T-helper 2 cell treated with Interferon-gamma antibody and Interleukin-4, amounts not matched to agents 100 ng/mL and 5 ng/mL, for 36 hours (primary cell): Measurements from ENCODE around the gene ARMH1. TPM values are rescaled to one million over a fixed set of nuclear protein-coding genes. Genes with fewer than 3 reads are reported as not detected.

ENCODE experiments used
- intact Hi-C: fragments of 100-400 bp; cut with micrococcal nuclease; formaldehyde crosslinking; loops from one replicate; pipeline ENCODE4 v1.15.1; 2023
- total RNA-seq: library from RNA; stranded (reverse); gene quantifications from 2 replicates; pipeline ENCODE4 v1.2.3, GENCODE V29; 2022

ARMH1 gene
- 93.6 and 94.5 TPM in 2 replicates for total RNA-seq

DNA sequence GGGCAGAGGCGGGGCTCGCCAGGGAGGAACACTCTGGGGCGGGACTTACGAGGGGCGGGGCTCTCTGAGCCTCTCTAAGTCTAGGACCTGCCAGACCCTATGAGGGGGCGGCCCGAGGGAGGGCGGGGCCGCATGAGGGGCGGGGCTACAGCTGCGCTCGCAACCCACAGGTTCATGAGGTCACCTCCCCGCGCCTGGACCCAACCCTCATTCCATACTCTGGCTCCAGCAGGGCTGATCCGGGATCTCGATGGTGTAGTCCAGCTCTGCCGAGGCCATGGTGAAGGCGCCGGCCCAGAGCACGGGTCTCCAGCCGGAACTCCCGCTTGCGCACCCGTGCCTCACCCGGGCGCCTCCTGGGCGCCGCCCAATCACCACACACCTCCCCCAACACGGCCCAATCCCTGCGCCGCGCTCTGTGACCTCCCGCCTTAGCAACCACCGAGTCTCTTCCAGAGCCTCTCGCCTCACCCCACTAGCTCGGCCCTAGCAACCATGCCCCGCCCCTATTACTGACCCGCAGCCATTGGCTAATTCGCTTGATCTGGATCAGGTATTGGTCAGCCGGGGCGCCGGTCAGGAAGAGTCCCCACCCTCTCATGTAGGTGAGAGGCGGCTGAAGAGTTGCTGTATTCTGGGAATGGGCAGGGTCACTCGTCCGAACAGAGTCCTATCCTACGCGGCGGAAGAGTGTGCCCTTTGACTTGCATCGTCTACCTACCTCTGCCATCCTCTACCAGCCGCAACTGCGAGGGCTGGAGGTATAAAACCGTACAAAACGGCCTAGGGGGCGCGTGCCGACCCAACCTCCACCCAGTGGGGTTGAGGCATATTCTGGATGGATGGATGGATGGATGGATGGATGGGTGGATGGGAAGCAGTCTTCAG lies at the start of gene ARMH1, which contains the start of gene TMEM53:
Gene ARMH1 (plus strand): TSS at position 602 of the 888 bp plus-strand sequence. CDS start 14,984 bp downstream, outside the sequence.
Gene TMEM53 (minus strand): TSS at position 369 of the 888 bp plus-strand sequence. CDS start 90 bp downstream, at position 279.
- intact Hi-C loops: loop anchor here (1.0 to 10.0 kb wide), 7 partner anchors 42 to 728 kb away; partner anchors contain the start of genes ATP6V0B, DMAP1, IPO13 and MUTYH

DNA sequence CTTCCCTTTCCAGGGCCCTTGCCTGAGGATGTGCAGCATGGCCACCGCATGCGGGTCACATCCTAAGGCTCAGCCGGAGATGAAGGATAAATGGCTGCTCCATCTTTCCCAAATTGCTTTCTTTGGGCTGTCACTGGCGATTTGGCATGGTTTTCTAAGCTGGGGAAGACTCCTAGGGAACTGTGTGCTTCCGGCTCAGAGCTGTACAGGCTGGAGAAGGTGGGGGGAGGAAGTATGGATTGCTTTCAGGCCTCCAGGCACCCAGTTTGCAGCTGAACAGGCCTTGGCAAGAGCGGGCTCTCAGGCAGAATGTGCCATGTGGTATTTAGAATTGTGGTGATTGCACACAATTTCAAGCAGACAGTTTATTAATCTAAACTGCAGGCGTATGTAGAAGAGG lies 49.2 kb upstream of the ARMH1 start:
- intact Hi-C loops: no loop called here

DNA sequence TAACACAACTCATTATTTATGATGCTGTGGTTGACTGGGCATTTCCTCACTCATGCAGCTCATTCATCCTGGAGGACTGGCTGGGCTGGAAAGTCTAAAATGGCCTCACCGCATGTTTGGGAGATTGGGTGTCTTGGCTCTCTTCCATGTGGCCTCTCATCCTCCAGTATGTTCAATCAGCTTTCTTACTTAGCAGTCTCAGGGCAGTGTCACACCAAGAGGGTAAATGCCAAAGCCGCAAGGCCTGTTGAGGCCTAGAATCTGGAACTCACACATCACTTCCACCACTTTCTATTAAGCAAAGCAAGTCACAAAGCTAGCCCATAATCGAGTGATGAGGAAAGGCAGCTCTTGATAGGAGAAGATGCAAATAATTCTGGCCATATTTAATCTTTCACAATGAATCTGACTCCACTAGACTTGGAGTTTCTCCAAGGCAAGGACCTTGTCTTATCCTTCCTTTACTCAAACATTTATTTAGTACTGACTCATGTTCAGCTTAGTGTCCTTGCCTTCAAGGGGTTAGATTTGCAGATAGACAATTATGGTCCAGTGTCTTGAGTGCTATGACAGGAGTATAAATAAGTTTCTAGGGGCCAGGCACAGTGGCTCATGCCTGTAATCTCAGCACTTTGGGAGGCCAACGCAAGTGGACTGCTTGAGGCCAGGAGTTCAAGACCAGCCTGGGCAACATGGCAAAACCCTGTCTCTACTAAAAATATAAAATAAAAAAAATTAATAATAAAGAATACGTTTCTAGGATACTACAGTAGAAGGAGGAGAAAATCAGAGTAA lies 45.4 kb upstream of the ARMH1 start:
- intact Hi-C loops: no loop called here

DNA sequence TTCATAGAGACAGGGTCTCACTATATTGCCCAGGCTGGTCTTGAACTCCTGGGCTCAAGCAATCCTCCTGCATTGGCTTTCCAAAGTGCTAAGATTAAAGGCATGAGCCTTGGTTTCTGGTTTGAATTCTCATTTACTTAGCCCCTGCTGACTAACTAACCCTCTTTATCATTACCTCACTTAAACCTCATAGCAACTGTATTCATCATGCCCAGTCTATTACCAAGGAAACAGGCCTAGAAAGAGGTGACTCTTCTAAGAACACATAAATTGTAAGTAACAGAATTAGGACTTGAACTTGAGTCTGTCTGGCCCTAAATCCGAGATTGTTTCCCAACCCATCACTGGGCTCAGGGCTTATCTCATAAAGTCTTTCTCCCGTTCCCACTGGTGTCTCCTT lies 44.4 kb upstream of the ARMH1 start:
- intact Hi-C loops: no loop called here

DNA sequence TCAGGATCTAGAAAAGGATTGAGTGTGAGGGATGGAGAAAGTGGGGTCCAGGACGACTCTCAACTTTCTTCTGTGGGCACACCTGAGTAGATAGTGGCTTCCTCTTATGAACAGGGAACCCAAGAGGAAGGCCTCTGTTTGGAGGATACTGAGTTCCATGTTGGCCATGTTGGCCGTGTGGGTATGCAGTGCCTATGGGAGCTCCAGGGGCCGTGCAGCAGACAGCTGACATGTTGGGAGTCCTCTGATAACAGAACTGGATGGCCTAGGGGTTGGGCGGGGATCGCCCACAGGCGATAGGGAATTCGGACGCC lies 43.2 kb upstream of the ARMH1 start:
- intact Hi-C loops: no loop called here

DNA sequence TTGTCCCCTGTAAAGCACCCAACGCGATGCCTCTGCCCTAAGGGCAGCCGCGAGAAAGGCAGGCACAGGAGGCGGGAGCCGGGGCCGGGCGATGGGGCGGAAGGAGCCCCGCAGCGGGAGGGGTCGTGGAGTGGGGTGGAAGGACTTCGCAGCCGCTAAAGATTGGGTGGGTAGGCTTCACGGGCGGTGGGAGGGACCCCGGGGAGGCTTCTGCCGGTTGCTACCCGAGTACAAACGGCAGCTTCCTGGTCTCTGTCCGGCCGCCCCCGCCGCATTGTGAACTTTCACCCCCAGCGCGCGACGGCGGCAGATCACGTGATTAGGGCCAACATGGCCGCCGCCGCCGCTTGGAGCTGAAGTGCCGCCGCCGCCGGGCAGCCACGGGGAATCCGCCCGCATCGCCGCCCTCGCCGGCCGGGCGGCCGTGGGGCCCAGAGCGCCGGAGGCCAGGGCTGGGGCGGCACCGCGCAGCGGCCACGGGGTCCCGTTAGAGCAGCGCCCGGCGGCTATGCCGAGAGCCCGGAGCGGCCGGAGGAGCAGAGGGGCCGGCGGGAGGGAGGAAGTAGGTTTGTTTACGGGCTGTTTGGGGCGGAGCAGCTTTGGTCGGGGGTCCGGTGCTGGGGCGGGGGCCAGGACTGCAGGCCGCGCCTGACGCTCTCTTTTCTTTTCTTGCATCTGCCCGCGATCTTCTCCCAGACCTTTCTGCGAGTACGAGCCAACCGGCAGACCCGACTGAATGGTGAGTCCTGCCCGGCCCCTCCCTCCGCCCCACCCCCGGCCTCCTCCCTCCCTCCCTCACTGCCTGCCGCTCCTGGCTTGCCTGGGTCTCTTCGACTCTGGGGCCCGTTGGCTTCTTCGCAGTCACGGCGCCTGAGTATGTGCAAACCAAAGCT lies 42.6 kb upstream of the ARMH1 start:
- intact Hi-C loops: loop anchor here (1.0 kb wide), 1 partner anchor 42 kb away; the partner anchor contains the start of genes ARMH1 and TMEM53

DNA sequence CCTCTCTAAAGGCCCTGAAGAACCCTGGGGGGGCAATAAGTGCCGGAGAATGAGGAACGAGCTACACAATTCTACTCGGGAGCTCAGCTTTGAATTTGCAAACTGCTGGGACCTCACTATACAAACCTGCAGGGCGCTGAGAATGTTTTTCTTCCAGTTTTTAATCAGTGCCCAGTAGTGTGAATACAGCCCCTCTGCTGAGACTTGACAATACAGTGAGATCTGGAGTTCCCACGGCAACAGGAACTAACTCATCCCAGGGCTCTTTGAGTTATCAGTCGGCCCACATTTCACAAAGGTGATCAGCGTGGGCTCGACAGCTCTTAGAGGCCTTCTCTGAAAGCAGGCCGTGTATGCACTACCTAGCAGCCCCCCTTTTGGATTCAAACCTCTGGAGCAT lies 41.9 kb upstream of the ARMH1 start:
- intact Hi-C loops: loop anchor here (1.0 kb wide), 1 partner anchor 42 kb away; the partner anchor contains the start of genes ARMH1 and TMEM53

DNA sequence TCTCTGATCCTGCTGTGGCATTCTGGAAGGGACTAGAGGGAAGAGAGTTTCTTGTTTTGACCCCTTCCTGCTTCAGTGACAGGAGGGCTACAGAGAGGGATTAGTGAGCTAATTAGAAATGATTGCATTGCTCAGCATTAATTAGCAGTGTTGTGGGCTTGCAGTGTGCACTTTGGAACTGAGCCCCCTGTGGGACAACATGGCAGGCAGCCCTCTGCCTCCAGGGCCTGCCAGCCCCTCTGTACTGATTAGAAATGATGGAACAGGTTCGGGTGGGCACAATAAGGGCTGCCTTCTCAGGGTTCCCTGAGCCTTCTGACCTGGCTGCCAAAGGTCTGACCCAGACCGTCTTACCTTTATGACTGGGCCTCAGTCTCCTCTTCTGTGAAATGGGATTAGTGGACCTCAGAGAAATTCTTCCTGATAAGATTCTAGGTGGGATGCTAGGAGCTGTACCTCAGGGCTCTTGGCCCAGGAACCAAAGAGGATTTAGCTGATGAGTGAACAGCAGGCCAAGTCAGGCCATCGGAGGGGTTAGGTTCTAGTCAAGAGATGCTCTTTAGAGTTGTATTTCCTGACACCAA lies 39.8 kb upstream of the ARMH1 start:
- intact Hi-C loops: no loop called here

DNA sequence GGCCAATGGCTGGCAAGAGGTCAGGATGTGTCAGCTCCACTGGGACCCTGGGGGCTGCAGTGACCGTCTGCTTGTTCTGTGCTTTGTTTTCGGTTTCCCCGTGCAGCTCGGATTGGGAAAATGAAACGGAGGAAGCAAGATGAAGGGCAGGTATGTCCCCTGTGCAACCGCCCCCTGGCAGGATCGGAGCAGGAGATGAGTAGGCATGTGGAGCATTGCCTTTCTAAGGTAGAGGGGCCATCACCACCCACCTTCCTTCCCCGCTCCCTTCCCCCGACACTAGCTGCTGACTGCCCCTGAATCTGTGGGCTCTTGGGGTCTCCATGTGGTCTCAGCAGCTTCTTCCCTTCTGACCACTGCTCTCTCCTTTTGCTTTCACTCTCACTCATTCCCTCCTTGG lies 39.1 kb upstream of the ARMH1 start:
- intact Hi-C loops: no loop called here

DNA sequence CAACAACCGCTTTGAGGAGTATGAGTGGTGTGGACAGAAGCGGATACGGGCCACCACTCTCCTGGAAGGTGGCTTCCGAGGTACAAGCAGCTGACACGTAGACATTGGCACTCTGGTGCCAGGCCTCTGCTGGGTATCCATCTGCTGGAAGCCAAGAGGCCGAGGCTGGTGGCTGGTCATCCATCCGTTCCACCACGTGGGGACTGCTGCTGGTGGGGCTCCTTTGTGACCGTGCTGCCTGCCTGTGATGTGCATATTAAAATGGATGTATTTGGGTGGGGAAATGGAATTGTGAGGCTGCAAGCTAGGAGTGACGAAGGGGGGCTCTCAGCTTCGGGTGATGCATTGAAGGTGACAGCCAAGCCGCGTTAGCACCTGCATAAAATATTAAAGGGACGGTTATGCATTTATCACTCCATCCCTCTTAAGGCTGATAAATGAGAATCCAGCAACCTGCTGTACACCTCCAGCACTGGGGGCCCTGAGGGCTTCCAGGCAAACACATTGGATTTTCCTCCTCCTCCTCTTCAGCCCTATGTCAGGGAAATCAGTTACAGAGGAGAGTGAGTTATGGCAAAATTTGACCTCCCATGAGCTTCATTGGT lies 38.3 kb upstream of the ARMH1 start:
- intact Hi-C loops: no loop called here

DNA sequence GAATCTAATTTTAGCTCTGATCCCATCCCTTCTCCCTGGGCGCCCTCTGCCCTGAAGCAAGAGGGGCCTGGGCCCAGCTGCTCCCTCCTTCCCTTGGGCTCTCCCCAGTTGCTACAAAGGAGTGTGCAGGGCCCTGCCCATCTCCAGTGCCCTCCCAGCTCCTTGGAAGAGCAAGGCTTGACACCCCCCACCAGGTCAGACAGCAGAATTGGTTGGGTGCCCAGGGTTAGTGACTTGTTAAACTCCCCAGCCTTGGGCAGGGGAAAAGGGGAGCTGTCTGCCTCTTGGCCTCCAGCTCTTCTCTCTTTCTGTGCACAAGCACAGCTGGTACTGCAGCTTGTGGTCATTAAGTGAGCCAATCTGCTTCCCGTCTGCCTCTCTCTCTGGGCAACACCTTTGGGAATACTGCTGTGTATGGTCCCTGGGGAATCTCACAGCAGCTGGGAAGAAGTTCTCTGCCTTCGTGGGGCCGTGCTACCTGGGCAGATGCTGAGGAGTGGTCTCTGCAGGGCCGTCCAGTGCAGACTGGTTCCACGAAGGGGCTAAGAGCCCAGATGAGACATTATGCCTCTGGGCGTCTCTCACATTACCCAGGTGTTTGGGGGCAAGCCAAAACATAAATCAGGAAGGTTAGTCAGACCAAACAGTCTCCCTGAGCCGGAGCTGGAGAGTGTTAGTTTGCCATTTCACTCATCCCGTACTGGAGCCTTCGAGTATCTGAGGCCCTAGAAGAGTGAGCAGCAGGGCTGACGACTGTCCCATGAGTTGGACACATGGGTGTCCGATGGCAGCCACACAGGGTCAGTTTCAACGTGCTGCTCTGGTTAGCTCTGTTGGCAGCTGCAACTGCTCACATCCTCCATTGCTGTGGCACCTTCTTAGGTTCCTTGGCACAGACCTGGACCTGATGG lies 37.6 kb upstream of the ARMH1 start:
- intact Hi-C loops: no loop called here

DNA sequence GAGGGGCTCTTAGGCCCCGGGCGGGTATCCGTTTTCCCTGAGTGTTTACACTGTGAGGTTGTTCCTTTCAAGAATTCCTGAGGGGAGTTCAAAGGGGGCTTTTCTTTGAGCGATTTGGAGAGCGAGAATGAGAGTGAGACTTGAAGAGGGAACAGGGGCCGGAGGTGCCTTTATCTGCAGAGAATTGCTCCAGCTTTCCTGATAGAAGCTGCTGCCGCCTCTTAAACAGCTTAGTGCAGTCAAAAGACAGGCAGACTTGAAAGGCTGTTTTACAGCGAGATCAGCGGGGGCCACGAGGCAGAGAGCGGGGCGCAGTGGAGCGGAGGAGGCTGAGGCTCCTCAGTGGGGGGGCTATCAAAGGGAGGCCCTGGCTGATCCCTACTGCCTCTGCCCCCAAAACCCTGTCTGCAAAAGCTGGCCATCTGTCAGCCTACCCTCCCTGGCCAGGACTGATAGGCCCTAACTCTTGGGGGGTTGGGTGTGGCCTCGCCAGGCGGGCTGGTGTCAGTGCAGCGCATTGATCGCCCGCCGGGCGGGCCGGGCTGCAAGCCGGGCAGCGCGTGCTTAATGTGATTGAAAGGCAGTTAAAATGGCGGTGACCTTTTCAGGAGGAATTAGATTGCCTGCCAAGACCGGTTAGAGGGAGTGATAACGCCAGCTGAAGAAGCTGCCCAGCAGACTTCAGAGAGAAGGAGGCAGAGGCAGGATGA lies 36.7 kb upstream of the ARMH1 start:
- intact Hi-C loops: no loop called here

DNA sequence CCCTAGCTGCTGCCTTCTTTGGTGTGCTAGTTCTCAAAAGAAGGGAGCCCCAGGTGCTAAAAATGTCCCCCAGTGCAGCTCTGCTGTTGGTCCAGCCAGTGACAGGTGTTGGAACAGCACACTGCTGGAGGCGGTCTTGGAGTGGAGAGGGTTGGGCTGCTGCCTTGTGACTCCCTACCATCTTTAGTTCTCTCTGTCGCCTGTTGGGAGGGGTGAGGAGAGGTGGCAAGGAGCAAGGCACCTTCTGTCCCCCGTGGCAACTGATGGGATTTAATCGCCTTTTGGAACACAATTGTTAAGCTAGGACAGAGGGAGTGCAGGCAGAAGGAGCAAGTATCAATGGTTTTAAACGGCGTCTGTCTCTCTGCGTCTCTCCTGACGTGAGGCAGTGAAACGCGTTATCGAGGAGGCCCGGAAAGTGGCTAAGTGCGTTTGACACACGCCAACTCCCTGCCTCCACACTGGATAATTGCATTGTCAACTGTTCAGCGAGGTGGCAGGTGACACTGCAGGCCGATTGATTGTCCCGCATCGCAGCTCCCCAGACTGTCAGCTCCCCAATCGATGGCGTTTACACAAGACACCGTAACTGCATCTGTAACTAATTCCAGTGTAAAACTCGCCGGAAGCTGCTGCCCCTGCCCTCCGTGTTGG lies 34.2 kb upstream of the ARMH1 start:
- intact Hi-C loops: no loop called here

DNA sequence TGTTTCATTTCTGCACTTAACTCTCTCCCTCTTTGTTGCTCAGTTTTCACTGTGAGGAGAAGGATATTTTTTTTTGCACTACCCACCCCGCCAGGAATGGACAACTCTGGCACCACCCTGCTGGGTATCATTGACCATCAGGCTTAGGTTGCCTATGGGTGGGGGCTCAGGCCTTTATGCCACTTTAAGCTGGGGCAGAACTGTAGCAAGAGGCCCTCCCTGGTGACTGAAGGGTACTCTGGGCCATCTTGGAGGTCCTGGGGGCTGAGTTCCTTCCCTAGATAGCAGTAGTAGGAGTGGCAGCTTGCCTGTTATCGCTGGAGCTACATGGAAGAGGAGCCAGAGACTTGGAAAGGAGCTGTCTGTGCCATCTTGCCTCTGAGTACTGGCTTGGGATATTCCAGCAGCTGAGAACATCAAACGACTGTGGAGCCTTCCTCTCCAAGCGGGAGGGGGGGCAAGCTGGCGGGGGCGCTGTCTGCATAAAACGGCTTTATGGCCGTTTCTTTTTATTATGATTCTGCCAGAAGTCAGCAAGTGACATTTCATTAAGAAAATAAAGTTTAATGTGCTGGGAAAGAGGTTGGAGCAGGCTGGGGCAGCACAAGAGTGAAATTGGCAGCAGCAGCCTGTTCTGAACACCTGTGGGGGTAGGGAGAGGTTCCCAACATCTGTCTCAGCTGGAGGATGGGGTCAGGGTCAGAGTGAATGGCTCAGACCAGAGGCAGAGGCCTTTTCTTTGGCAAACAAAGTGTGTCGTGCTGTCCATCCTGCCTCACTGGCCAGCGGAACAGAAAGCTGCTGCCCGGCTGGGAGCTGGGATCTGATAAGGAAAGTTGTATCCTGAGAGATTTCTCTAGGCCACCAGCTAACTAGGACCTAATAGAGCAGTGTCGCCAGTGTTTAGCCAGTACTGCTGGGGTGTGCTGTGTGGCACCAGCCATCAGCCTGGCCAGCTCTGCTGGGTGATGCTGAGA lies 33.1 kb upstream of the ARMH1 start:
- intact Hi-C loops: no loop called here

DNA sequence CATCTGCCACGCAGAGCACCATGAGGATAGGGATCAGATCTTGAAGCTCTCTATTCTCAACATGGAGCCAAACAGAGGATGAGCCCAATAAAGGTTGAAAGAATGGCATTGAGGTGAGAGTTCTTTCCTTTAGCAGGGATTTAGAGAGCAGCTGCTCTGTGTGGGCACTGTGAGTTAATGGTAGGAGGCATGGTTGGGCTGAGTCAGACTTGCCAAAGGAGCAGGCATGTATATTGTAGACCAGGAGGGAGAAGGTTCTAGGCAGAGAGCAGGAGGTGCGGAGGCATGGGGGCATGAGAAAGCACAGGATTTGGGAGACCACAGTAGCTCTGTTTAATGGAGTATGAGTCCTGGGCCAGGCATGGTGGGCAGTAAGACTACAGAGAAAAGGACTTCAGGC lies 32.3 kb upstream of the ARMH1 start:
- intact Hi-C loops: no loop called here

DNA sequence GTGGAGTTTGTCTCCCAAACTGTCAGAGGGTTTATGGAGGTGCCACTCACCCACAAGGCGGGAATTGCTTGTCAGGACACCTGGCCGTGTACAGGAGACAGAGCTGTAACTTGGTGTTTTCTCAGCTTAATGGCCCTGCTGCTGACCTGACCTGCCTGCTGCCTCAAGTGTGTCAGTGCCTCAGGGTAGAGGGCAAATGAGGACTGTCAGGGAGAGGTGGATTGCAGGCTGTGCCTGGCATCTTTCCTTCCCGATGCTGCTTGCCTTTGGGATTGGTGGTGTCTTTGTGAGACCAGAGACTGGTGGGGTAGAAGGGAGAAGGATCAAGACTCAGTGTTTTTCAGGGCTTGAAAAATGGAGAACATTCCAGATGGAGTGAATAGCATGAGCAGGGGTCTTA lies 31.6 kb upstream of the ARMH1 start:
- intact Hi-C loops: no loop called here
